Measurements from ENCODE around the gene UCK2. TPM values are rescaled to one million over a fixed set of nuclear protein-coding genes. Genes with fewer than 3 reads are reported as not detected.

Gene UCK2
- total and polyA plus RNA-seq, 9 of the 15 experiments (the other 6 are each of a cell fraction or from before 2014, with no cell fraction given): 71.6 to 145 (median 95.8) TPM

DNA sequence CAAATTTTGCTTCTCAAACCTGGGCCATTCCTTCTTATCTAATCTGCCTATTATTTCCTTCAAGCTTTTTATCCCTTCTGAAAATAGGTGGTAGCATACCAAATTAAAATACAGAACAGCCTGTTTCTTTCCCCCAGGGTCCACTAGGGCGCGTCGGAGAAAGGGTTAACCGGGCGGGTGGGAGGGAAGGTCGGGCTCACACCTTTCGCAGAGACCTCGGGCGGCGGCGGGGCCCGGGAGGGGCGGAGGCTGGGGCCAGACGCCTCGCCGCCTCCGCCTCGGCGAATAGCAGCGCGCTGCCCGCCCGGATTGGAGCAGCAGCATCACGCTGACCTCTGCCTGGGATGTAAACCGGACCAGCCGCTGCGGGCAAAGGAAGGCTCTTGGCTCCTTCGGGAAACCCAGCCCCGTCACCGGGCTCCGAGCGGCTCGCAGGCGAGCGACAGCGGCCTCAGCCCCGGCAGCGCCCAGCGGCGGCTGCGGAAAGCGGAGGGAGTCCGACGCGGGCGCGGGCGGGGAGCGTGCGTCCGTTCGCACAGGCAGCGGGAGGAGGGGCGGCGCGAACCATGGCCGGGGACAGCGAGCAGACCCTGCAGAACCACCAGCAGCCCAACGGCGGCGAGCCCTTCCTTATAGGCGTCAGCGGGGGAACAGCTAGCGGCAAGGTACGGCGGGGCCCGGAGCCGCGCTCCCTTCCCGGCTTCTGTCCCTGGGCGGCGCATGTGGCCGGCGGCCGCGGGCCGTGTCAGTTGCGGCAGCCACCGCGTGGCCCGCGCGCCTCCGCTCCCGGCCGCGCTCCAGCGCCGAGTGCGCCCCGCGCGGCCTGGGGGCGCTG is at the start of gene UCK2 (continued):
- TF ChIP-seq, protein P1, sequence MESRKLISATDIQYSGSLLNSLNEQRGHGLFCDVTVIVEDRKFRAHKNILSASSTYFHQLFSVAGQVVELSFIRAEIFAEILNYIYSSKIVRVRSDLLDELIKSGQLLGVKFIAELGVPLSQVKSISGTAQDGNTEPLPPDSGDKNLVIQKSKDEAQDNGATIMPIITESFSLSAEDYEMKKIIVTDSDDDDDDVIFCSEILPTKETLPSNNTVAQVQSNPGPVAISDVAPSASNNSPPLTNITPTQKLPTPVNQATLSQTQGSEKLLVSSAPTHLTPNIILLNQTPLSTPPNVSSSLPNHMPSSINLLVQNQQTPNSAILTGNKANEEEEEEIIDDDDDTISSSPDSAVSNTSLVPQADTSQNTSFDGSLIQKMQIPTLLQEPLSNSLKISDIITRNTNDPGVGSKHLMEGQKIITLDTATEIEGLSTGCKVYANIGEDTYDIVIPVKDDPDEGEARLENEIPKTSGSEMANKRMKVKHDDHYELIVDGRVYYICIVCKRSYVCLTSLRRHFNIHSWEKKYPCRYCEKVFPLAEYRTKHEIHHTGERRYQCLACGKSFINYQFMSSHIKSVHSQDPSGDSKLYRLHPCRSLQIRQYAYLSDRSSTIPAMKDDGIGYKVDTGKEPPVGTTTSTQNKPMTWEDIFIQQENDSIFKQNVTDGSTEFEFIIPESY (CRISPR knock-in tag; IDR thresholded peaks at IDR 0.05): peak; percentile 54; the same call in 1 of the 2 replicates
- TF ChIP-seq NONO (IDR thresholded peaks at IDR 0.05; ENCODE audit: low read depth in 2 of 2, low read length in 1 of 2) (peak in 1 of 2 experiments; percentile 88; a peak in 3 of 4 replicates), RB1 (IDR thresholded peaks at IDR 0.05; ENCODE audit: low read depth) (peak; percentile 70), NFYB (IDR thresholded peaks at IDR 0.05; ENCODE audit: extremely low read depth, insufficient read length) (peak; percentile 65), YY1 (IDR thresholded peaks at IDR 0.05; ENCODE audit: borderline replicate concordance in 1 of 3, control insufficient read depth in 1 of 3, extremely low read depth in 1 of 3, insufficient read depth in 3 of 3, insufficient read length in 1 of 3, insufficient replicate concordance in 2 of 3, low read depth in 1 of 3, low read length in 2 of 3) (peak in 2 of 3 experiments; percentile 28 to 64), PCBP1 (IDR thresholded peaks at IDR 0.05; ENCODE audit: low read depth, low read length, poor library complexity, severe bottlenecking) (peak; percentile 91), L3MBTL2 (IDR thresholded peaks at IDR 0.05) (peak; percentile 82), CXXC5 (CRISPR knock-in tag; IDR thresholded peaks at IDR 0.05) (peak; percentile 96), KAT7 (CRISPR knock-in tag; IDR thresholded peaks at IDR 0.05; ENCODE audit: borderline replicate concordance) (peak; percentile 46; the same call in 1 of the 2 replicates)
- TF ChIP-seq, protein P2, sequence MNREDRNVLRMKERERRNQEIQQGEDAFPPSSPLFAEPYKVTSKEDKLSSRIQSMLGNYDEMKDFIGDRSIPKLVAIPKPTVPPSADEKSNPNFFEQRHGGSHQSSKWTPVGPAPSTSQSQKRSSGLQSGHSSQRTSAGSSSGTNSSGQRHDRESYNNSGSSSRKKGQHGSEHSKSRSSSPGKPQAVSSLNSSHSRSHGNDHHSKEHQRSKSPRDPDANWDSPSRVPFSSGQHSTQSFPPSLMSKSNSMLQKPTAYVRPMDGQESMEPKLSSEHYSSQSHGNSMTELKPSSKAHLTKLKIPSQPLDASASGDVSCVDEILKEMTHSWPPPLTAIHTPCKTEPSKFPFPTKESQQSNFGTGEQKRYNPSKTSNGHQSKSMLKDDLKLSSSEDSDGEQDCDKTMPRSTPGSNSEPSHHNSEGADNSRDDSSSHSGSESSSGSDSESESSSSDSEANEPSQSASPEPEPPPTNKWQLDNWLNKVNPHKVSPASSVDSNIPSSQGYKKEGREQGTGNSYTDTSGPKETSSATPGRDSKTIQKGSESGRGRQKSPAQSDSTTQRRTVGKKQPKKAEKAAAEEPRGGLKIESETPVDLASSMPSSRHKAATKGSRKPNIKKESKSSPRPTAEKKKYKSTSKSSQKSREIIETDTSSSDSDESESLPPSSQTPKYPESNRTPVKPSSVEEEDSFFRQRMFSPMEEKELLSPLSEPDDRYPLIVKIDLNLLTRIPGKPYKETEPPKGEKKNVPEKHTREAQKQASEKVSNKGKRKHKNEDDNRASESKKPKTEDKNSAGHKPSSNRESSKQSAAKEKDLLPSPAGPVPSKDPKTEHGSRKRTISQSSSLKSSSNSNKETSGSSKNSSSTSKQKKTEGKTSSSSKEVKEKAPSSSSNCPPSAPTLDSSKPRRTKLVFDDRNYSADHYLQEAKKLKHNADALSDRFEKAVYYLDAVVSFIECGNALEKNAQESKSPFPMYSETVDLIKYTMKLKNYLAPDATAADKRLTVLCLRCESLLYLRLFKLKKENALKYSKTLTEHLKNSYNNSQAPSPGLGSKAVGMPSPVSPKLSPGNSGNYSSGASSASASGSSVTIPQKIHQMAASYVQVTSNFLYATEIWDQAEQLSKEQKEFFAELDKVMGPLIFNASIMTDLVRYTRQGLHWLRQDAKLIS (CRISPR knock-in tag; IDR thresholded peaks at IDR 0.05): peak; percentile 49; the same call in 1 of the 2 replicates
- TF ChIP-seq, protein P3, sequence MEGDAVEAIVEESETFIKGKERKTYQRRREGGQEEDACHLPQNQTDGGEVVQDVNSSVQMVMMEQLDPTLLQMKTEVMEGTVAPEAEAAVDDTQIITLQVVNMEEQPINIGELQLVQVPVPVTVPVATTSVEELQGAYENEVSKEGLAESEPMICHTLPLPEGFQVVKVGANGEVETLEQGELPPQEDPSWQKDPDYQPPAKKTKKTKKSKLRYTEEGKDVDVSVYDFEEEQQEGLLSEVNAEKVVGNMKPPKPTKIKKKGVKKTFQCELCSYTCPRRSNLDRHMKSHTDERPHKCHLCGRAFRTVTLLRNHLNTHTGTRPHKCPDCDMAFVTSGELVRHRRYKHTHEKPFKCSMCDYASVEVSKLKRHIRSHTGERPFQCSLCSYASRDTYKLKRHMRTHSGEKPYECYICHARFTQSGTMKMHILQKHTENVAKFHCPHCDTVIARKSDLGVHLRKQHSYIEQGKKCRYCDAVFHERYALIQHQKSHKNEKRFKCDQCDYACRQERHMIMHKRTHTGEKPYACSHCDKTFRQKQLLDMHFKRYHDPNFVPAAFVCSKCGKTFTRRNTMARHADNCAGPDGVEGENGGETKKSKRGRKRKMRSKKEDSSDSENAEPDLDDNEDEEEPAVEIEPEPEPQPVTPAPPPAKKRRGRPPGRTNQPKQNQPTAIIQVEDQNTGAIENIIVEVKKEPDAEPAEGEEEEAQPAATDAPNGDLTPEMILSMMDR (IDR thresholded peaks at IDR 0.05 in 2 of 3, conservative IDR thresholded peaks at IDR 0.05 in 1 of 3; ENCODE audit: insufficient read depth in 2 of 3, low read depth in 1 of 3, low read length in 3 of 3): peak; percentile 0 to 33 (median 26); a peak in 3 of 6 replicates
- TF ChIP-seq, protein P4, sequence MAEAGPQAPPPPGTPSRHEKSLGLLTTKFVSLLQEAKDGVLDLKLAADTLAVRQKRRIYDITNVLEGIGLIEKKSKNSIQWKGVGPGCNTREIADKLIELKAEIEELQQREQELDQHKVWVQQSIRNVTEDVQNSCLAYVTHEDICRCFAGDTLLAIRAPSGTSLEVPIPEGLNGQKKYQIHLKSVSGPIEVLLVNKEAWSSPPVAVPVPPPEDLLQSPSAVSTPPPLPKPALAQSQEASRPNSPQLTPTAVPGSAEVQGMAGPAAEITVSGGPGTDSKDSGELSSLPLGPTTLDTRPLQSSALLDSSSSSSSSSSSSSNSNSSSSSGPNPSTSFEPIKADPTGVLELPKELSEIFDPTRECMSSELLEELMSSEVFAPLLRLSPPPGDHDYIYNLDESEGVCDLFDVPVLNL (CRISPR knock-in tag; IDR thresholded peaks at IDR 0.05; ENCODE audit: low read depth): peak; percentile 11; the same call in 1 of the 2 replicates
- TF ChIP-seq, protein P5, sequence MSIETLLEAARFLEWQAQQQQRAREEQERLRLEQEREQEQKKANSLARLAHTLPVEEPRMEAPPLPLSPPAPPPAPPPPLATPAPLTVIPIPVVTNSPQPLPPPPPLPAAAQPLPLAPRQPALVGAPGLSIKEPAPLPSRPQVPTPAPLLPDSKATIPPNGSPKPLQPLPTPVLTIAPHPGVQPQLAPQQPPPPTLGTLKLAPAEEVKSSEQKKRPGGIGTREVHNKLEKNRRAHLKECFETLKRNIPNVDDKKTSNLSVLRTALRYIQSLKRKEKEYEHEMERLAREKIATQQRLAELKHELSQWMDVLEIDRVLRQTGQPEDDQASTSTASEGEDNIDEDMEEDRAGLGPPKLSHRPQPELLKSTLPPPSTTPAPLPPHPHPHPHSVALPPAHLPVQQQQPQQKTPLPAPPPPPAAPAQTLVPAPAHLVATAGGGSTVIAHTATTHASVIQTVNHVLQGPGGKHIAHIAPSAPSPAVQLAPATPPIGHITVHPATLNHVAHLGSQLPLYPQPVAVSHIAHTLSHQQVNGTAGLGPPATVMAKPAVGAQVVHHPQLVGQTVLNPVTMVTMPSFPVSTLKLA (conservative IDR thresholded peaks at IDR 0.05): peak; percentile 67 to 84; a peak in 3 of 4 replicates

Measured in K562 (cell line).